Activated gamma-delta T cell treated with Interleukin-2 at 50 U/mL for 16 hours (primary cell): ENCODE data around the gene ASB10.

Experiments used
- DNase-seq: peaks from one replicate; pipeline ENCODE4 v3.0.0-alpha.2; 2020

Gene ASB10

GRCh38 chr7:151134743-151135524 lies 52.1 kb downstream of the ASB10 start:
- no peak for DNase-seq

GRCh38 chr7:151133986-151134742 lies 52.9 kb downstream of the ASB10 start:
- no peak for DNase-seq

GRCh38 chr7:151133266-151133985 lies 53.6 kb downstream of the ASB10 start:
- no peak for DNase-seq

- DNase-seq: no peak
These were observed 54.4 kb downstream of the ASB10 start for GRCh38 chr7:151132461-151133205.

GRCh38 chr7:151131592-151132293 lies 55.3 kb downstream of the ASB10 start:
- DNase-seq: no peak

- no peak for DNase-seq
These were observed 55.8 kb downstream of the ASB10 start for GRCh38 chr7:151131224-151131591.

- no peak for DNase-seq
These were observed 56.3 kb downstream of the ASB10 start for GRCh38 chr7:151130741-151131157.

- no peak for DNase-seq
These were observed 57.0 kb downstream of the ASB10 start for GRCh38 chr7:151129960-151130591.

- no peak for DNase-seq
These were observed 57.7 kb downstream of the ASB10 start for GRCh38 chr7:151129117-151129959.

- DNase-seq: no peak
These were observed 58.3 kb downstream of the ASB10 start for GRCh38 chr7:151128716-151129115.

- no peak for DNase-seq
These were observed 58.9 kb downstream of the ASB10 start for GRCh38 chr7:151128144-151128543.

- no peak for DNase-seq
These were observed 60.4 kb downstream of the ASB10 start for GRCh38 chr7:151126491-151127137.

GRCh38 chr7:151125846-151126481 lies 61.1 kb downstream of the ASB10 start:
- DNase-seq: no peak
